ENCODE data around the gene ATP13A1.

DNA sequence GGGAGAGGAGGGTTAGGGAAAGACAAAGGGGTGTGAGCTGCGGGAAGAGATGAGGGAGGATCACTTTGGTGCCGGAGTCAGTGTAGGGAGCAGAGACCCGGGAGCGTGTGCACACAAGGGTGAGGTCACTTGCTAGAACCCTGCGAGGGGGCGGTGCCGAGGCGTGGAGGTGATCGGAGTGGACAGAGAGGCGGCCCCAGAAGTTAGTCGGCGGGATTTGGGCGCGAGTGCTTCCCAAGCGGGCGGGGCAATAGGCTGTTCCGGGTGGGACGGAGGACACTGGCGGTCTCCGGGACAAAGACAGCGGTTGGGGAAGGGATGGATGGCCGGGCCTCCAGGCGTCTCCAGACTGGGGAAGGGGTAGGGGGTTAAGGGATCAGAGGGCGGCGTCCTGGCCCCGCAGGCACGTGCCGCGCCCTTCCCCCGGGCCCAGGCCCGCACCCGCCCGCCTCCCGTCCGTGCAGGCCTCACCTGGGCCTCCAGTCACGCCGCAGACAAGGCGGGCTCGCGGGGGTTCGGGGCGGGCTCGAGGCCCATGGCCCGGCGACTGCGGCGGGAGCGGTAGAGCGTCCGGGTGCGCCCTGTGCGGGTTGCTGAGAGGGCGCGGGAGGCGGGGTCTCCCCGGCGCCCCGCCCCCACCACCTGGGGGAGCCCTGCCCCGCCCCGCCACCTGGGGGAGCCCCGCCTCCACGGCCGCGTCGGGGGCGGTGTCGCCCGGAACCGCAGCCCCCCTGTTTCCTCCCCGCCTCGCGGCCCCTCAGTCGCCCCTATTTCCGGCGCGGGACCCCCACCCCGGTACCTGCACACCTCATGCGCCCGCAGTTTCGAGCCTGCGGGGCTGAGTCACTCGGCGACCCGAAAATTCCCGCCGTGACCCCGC, 35.6 kb downstream of the ATP13A1 start, which contains the start of gene LPAR2:
- TF ChIP-seq EP300 (IDR thresholded peaks at IDR 0.05) (no peak), POLR2AphosphoS5 (IDR thresholded peaks at IDR 0.05) (no peak)
- TF ChIP-seq, protein P1, sequence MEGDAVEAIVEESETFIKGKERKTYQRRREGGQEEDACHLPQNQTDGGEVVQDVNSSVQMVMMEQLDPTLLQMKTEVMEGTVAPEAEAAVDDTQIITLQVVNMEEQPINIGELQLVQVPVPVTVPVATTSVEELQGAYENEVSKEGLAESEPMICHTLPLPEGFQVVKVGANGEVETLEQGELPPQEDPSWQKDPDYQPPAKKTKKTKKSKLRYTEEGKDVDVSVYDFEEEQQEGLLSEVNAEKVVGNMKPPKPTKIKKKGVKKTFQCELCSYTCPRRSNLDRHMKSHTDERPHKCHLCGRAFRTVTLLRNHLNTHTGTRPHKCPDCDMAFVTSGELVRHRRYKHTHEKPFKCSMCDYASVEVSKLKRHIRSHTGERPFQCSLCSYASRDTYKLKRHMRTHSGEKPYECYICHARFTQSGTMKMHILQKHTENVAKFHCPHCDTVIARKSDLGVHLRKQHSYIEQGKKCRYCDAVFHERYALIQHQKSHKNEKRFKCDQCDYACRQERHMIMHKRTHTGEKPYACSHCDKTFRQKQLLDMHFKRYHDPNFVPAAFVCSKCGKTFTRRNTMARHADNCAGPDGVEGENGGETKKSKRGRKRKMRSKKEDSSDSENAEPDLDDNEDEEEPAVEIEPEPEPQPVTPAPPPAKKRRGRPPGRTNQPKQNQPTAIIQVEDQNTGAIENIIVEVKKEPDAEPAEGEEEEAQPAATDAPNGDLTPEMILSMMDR (IDR thresholded peaks at IDR 0.05) = no peak

Data from gastroesophageal sphincter (tissue), 3 donors.